ENCODE results near the gene ZFPM1. TPM values are rescaled to one million over a fixed set of nuclear protein-coding genes. Genes with fewer than 3 reads are reported as not detected.

ZFPM1 gene
- polyA plus RNA-seq, 3 donors: 1.8 to 5.9 (median 3.6) TPM

DNA sequence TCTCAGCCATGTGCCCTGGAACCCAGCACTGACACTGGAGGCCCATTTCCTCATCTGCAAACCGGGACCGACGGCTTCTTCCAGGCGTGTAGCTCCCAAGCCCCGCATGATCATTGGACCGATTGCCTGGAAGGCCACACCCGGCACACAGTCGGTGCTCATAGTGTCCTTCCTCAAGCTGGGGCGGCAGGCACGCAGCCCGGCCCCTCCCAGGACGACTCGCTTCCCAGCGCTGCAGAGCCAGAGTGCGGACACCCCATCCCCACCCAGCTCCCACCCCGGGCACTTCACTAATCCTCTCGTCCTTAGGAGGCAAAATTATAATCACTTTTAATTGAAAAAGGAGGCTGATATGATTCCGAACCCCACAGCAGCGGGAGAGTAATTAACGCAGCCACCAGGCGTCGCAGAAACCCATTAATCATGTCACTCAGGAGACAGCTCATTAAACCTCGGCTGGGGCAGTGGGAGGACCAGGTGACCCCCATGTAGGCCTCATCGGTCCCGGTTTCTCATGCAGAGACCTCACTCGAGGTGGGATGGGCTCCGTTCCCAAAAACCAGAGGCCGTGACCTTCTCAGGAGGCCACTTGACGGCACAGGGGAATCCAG, 37.3 kb upstream of the ZFPM1 start:
- H3K27ac ChIP-seq (ENCODE audit: low read depth, low read length): no peak overlapping the region
- 71 to 75% (median 72%) methylated on average over 29 of the region's 29 CpGs for WGBS, 3 donors

GRCh38 chr16:88416686-88417085, 36.4 kb upstream of the ZFPM1 start:
- no peak overlapping the region for H3K27ac ChIP-seq (ENCODE audit: low read depth, low read length)
- WGBS, 3 donors: 86 to 91% (median 91%) methylated on average over 17 of the region's 17 CpGs

- WGBS, 3 donors: 75 to 86% (median 84%) methylated on average over 17 of the region's 17 CpGs
- no peak overlapping the region for H3K27ac ChIP-seq (ENCODE audit: low read depth, low read length)
Measured at GRCh38 chr16:88417684-88418476, 35.2 kb upstream of the ZFPM1 start.

GRCh38 chr16:88418869-88419268, 34.2 kb upstream of the ZFPM1 start:
- 62 to 70% (median 68%) methylated on average over 15 to 18 of the region's 18 CpGs for WGBS, 3 donors
- H3K27ac ChIP-seq (ENCODE audit: low read depth, low read length): no peak overlapping the region

DNA sequence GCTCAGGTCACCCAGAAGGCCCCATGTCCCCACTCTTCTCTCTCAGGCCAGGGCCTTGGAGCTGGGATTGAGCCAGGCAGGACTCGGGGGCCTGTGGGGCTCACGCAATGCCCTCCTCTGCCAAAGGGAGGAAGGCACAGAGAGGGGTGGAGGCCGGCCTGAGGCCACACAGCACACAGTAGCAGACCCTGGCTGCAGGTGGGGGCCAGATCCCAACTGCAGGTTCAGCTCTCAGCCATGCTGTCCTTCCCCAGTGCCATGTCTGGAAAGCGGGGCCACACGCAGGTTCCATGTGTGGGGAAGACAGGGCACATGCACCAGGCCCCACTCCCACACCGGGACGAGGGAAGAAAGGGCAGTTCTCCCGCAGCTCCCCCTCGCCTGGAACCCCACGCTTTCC, 33.3 kb upstream of the ZFPM1 start:
- no peak overlapping the region for H3K27ac ChIP-seq (ENCODE audit: low read depth, low read length)
- 83 to 90% (median 89%) methylated on average over 10 of the region's 10 CpGs for WGBS, 3 donors

DNA sequence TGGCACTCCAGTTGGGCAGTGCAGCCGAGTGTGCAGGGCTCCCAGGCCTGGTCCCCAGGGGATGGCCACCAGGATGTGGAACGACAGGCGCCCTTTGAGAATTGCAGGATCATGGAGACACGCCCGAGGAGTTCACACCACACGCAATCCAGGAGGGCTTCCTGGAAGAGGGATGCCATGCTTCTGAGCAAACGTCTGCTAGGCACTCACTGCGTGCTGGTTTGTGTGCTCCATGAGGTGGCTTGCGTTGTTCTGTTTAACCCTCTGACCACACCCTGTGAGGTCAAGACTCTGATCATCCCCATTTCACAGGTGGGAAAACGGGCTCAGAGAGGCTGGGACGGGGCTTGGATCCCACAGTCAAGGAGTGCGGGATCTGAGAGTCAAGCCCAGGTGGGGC, 32.6 kb upstream of the ZFPM1 start:
- no peak overlapping the region for H3K27ac ChIP-seq (ENCODE audit: low read depth, low read length)
- WGBS, 3 donors: 78 to 87% (median 86%) methylated on average over 12 of the region's 12 CpGs

DNA sequence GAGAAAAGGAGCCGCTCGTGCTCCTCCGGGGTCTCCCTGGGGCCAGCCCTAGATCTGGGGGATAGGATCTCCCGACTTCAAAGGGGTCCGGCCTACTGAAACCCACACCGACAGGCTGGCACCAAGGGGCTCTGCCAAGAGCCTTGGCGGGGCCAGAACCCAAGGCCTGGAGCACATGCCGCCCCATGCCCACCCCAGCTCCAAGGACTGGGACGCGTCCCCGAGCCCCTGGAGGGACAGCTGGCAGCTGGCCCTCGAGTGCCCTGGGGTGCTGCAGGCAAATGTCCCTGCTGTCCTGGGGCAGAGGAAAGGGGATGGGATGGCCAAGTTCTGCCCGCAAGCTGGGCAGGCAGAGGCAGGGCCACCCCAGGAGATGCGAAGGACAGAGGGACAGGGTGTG, 31.8 kb upstream of the ZFPM1 start:
- H3K27ac ChIP-seq (ENCODE audit: low read depth, low read length): no peak overlapping the region
- 76 to 87% (median 85%) methylated on average over 11 to 14 of the region's 14 CpGs for WGBS, 3 donors

DNA sequence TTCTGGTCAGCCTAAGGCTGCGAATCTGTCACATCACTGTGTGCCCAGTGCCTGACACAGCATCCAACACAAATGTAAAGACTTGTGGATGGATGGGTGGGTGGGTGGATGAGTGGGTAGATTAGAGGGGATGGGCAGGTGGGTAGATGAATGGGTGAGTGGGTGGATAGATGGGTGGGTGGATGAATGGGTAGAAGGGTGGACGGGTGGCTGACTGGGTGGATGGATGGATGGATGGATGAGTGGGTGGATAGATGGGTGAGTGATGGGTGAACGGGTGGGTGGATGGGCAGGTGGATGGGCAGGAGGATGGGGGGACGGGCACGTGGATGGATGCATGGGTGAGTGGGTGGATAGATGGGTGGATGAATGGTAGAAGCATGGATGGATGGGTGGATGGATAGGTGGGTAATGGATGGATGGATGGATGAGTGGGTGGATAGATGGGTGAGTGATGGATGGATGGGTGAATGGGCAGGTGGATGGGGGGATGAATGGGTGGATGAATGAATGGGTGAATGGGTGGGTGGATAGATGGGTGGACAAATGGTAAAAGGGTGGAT, 31.1 kb upstream of the ZFPM1 start:
- WGBS, 3 donors: 54 to 57% (median 57%) methylated on average over 5 of the region's 5 CpGs
- no peak overlapping the region for H3K27ac ChIP-seq (ENCODE audit: low read depth, low read length)

DNA sequence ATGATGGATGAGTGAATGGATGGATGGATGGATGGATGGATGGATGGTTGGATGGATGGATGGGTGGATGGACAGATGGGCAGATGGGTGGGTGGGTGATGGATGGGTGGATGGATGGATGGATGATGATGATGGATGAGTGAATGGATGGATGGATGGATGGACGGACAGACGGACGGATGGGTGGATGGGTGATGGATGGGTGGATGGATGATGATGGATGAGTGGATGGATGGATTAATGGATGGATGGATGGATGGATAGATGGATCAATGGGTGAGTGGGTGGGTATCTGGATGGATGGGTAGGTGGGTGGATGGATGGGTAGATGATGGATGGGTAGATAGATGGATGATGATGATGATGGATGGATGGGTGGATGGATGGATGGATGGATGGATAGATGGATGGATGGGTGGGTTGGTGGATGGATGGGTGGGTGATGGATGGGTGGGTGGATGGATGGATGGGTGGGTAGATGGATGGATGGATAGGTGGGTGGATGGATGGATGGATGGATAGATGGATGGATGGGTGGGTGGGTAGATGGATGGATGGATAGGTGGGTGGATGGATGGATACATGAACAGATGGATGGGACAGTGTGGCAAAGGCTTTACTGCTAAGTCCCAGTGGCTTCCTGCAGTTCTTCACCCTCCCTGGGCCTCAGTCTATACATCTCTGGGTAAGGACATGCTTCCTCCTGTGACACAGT, 30.2 kb upstream of the ZFPM1 start:
- WGBS, 3 donors: 48 to 55% (median 55%) methylated on average over 3 of the region's 3 CpGs
- no peak overlapping the region for H3K27ac ChIP-seq (ENCODE audit: low read depth, low read length)

DNA sequence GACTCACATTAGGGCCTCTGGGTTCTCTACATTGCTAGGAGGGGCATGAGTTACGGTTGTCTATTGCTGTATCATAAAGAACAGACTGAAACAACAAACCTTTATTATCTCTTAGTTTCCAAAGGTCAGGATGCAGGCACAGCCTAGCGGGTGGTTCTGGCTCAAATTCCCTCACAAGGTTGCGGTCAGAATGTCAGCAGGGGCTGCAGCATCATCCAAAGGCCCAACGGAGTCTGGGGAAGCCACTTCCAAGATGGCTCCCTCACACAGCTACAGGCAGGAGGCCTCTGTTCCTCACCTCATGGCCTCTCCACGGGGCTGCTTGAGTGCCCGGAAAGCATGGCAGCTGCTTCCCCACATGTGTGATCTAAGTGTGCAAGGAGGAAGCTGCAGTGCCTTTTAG, 29.6 kb upstream of the ZFPM1 start:
- WGBS, 3 donors: 86 to 89% (median 87%) methylated on average over 6 of the region's 6 CpGs

DNA sequence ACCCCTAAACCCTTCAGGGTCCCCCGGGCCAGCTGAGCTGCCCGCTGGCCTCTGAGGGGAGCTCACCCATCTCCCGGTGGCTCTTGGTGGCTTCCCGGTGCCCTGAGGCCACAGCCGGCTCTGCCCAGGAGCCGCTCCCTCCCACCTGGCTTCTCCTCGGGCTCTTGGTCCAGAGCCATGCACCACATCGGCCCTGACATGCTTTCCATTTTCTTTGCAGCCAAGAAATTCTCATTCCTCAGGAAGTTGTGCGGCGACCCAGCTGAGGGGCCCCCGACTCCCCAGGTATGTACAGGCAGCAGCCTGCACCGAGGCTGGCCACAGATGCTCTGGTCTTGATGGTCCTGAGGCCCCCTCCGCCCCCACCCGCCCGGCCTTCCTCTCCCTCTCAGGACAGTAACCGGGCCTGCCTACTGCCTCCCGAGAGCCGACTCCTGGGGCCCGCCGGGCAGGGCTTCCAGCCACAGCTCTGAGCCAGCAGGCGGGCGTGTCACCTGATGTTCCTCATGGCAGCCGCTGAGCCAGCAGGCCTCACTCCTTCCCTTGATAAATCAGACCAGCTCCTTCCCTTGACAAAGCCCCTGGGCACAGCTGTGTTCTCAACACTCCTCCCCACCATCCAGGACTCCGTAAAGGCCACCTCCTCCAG, 28.4 kb upstream of the ZFPM1 start:
- WGBS, 3 donors: 34 to 52% (median 38%) methylated on average over 24 of the region's 24 CpGs

More for the DNA sequence above, 29.6 kb upstream of the ZFPM1 start:
- no peak overlapping the region for H3K27ac ChIP-seq (ENCODE audit: low read depth, low read length)

DNA sequence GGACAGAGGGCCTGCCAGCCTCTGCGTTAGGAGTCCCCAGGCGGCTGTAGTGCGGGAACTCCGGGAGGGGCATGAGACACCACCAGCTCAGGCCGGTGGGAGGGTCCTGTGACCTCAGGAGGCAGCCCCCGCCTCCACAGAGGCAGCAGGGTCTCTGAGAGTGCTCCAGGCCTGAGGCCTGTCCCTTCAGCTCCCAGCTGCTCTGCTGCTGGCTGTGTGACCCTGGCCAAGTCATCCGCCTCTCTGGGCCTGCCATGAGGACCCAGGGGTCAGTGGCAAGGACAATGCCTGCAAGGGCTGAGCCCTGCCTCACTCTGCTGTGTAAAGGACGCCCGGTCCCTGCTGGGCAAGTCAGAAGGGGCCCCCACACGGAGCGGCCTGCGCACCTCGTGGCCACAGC, 27.1 kb upstream of the ZFPM1 start:
- no peak overlapping the region for H3K27ac ChIP-seq (ENCODE audit: low read depth, low read length)
- WGBS, 3 donors: 89 to 94% (median 94%) methylated on average over 13 of the region's 13 CpGs

More for the DNA sequence above, 28.4 kb upstream of the ZFPM1 start:
- H3K27ac ChIP-seq (ENCODE audit: low read depth, low read length): no peak overlapping the region

DNA sequence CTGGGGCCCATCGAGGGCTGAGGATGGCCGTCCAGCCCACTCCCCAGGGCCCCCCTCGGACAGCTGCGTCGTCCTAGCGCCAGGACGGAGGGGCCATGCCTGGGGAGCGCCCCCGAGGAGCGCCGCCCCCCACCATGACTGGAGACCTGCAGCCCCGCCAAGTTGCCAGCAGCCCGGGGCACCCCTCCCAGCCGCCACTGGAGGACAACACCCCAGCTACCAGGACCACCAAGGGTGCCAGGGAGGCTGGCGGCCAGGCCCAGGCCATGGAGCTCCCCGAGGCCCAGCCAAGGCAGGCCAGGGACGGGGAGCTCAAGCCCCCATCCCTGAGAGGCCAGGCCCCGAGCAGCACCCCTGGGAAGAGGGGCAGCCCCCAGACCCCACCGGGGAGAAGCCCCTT, 25.7 kb upstream of the ZFPM1 start:
- no peak overlapping the region for H3K27ac ChIP-seq (ENCODE audit: low read depth, low read length)
- 90 to 95% (median 92%) methylated on average over 14 to 19 of the region's 19 CpGs for WGBS, 3 donors

GRCh38 chr16:88428156-88428555, 24.9 kb upstream of the ZFPM1 start:
- no peak overlapping the region for H3K27ac ChIP-seq (ENCODE audit: low read depth, low read length)
- WGBS, 3 donors: 89 to 93% (median 92%) methylated on average over 19 of the region's 19 CpGs

GRCh38 chr16:88428616-88429386, 24.3 kb upstream of the ZFPM1 start:
- 71 to 87% (median 71%) methylated on average over 24 to 34 of the region's 34 CpGs for WGBS, 3 donors

DNA sequence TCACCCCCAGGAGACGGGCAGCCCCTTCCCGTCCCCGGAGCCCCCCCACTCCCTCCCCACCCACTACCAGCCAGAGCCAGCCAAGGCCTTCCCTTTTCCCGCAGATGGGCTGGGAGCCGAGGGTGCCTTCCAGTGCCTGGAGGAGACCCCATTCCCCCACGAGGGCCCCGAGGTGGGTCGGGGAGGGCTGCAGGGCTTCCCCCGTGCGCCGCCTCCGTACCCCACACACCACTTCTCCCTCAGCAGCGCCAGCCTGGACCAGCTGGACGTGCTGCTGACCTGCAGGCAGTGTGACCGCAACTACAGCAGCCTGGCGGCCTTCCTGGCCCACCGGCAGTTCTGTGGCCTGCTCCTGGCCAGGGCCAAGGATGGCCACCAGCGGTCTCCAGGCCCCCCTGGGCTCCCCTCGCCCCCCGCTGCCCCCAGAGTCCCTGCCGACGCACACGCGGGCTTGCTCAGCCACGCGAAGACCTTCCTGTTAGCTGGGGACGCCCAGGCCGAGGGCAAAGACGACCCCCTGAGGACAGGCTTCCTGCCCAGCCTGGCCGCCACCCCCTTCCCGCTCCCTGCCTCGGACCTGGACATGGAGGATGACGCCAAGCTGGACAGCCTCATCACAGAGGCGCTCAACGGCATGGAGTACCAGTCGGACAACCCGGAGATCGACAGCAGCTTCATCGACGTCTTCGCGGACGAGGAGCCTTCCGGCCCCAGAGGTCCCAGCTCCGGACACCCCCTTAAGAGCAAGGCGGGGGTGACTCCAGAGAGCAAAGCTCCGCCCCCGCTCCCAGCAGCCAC, 23.5 kb upstream of the ZFPM1 start:
- 62 to 78% (median 69%) methylated on average over 34 to 48 of the region's 48 CpGs for WGBS, 3 donors
- no peak overlapping the region for H3K27ac ChIP-seq (ENCODE audit: low read depth, low read length)

More at GRCh38 chr16:88428616-88429386, 24.3 kb upstream of the ZFPM1 start:
- H3K27ac ChIP-seq (ENCODE audit: low read depth, low read length): no peak overlapping the region

DNA sequence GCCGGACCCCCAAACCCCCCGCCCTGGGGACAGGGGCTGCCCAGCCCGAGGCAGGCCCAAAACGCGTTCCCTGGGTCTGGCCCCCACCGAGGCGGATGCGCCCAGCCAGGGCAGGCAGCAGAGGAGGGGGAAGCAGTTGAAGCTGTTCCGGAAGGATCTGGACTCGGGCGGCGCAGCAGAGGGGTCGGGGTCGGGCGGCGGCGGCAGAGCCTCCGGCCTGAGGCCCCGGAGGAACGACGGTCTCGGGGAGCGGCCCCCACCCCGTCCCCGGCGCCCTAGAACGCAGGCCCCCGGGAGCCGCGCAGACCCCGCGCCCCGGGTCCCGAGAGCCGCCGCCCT, 22.9 kb upstream of the ZFPM1 start:
- no peak overlapping the region for H3K27ac ChIP-seq (ENCODE audit: low read depth, low read length)
- WGBS, 3 donors: 4 to 6% (median 6%) methylated on average over 19 to 36 of the region's 36 CpGs

All from adipose tissue (tissue), 3 donors.